HG03442 (cell line): ENCODE measurements around the gene PSMB4.
"Not testable (repeated sequence)": the region's sequence is repeated elsewhere in the genome, so short reads cannot be mapped to it uniquely, and the experiment has no call there.

Source experiments
- ATAC-seq: cut with Tn5 transposase; IDR thresholded peaks from one replicate; pipeline ENCODE4 v1.9.1; 2021; ENCODE audit warnings: mild to moderate bottlenecking, moderate library complexity; ENCODE audit not compliant: unreplicated experiment

The PSMB4 gene

DNA sequence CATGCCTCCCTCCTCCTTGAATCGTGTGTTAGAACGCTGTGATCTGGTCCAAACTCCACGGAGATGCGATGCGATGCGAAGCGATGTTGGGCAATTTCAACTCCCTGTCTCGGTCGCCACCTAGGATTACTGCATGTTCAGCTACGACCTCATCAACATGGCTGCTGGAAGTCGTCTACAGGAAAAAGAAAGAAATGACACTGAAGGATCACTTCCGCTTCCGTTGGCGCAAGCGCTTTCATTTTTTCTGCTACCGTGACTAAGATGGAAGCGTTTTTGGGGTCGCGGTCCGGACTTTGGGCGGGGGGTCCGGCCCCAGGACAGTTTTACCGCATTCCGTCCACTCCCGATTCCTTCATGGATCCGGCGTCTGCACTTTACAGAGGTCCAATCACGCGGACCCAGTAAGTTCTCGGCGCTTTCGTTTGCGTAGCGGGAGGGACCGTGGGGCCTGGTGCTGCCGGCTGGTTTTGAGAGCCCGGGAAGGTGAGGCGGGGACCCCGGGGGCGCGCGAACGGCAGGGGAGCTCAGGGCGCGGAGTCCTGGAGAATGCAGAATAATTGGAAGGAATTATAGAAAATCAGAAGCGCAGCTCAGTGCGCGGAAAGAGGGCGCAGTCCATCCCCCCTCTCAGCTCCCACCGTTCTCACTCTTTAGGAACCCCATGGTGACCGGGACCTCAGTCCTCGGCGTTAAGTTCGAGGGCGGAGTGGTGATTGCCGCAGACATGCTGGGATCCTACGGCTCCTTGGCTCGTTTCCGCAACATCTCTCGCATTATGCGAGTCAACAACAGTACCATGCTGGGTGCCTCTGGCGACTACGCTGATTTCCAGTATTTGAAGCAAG, at the start of gene PSMB4:
Gene PSMB4, plus strand, starts transcription at position 250 of the 848 bp plus-strand sequence. Its CDS starts 15 bp downstream, at position 265.
- ATAC-seq: peak; percentile 82

DNA sequence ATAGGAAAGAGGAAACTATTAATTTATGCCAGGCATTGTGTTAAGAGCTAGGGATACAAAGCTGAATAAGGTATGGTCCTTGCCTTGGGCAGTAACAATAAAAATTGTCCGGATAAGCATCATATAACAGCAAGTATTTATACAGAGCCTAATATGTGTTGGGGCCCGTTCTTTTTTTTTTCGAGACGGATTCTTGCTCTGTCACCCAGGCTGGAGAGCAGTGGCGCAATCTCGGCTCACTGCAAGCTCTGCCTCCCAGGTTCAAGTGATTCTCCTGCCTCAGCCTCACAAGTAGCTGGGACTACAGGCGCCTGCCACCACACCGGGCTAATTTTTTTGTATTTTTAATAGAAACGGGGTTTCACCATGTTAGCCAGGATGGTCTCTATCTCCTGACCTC, 49.0 kb upstream of the PSMB4 start:
- not testable (repeated sequence) for ATAC-seq

- no peak for ATAC-seq
Observed at GRCh38 chr1:151352021-151352718, 47.2 kb upstream of the PSMB4 start.

DNA sequence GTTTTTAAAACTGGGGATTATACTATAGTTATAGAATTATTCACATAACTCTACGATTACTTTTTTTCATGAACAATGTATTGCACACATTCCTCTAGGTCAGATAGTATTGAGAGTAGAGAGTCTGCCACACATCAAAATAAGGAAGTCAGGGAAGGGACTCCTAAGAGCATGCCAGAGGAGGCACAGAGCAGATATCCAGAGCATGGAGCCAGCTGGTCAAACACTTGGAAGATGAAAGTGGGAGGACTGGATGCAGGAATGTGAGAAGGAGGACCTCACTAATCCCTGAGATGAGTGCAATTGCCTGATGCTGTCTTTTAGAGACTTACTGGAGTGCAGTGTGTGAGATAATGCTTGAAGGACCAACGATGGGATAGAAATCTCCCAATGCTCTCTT, 42.7 kb upstream of the PSMB4 start:
- no peak for ATAC-seq

- no peak for ATAC-seq
Observed at GRCh38 chr1:151361883-151362282, 37.5 kb upstream of the PSMB4 start.

- ATAC-seq: no peak
Observed at GRCh38 chr1:151362308-151363155, 36.8 kb upstream of the PSMB4 start.

GRCh38 chr1:151364996-151365395, 34.4 kb upstream of the PSMB4 start:
- ATAC-seq: no peak

GRCh38 chr1:151367658-151368392, 31.5 kb upstream of the PSMB4 start:
- ATAC-seq: no peak

DNA sequence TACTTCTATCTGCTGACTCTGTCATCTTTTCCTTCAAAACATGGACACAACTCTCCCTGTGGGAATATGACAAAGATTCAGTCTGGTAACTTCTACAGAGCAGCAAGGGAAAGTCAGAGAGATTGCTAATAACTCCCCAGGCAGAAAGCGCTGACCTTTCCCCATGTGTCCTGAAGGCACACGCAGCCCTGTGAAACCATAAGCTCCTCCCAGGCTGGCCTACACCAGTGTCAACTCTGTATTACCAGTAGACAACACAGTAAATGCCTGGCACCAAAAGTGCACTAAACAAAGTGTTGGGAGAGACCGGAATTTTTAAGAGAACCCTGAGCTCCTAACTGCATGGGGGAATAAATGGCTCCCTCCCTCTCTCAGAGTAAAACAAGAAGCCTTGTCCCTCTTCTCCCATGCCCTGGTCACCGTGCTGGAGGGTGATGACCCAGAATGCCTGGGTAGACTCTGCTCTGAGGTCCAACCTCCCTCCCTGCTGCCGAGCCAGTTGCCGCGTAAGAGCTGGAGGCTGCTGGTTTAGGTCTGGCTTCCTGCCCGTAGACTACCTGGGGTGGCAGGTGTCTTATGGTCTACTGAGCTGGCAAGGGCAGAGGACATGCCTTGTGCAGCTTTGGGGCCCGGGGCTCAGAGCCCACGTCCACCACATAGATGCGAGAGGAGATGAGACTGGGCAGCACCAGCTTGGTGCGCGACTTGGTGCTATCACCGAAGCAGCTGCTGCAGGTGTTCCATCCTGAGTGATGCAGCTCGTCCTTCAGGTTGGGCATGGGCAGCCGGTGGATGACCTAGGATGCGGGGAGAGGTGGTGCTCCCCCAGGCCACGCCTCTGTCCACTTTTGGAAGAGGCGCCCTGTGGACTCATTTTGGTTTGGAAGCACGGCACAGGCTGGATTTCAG, 30.7 kb upstream of the PSMB4 start:
- no peak for ATAC-seq

DNA sequence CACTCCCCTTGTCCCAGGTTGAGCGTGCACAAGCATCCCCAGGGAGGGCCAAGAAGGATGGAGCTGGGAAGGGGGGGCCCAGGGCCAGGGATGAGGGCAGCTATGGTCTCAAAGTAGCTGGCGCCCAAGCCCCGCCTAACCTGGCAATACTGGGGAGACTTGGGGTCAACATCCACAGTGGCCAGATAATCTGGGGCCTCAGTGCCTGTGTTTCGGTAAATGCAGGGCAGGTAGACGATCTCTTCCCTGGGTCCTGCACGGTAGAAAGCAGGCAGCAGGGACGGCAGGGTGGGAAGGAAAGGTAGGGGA, 30.1 kb upstream of the PSMB4 start:
- ATAC-seq: no peak

DNA sequence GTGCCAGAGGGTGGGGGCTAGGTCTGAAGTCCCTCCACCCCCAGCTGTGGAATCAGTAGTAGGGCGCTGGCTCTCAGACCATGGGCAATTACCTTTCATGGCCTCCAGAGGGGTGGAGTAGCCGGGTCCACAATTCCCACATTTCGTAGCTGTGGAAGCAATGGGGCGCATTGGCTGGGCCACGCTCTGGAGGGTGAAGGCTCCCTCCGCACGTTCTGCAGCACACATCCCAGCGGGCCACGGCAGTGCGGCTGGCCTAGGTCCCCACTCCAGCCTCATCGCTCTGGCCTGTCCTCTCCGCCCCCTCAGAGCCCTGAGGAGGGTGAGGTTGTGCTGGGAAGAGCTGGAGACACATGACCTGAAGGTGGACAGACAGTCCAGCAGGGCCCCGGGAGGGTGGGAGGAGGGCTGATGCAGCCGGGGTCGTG, 29.7 kb upstream of the PSMB4 start:
- ATAC-seq: no peak

GRCh38 chr1:151370211-151370911, 29.0 kb upstream of the PSMB4 start:
- no peak for ATAC-seq

DNA sequence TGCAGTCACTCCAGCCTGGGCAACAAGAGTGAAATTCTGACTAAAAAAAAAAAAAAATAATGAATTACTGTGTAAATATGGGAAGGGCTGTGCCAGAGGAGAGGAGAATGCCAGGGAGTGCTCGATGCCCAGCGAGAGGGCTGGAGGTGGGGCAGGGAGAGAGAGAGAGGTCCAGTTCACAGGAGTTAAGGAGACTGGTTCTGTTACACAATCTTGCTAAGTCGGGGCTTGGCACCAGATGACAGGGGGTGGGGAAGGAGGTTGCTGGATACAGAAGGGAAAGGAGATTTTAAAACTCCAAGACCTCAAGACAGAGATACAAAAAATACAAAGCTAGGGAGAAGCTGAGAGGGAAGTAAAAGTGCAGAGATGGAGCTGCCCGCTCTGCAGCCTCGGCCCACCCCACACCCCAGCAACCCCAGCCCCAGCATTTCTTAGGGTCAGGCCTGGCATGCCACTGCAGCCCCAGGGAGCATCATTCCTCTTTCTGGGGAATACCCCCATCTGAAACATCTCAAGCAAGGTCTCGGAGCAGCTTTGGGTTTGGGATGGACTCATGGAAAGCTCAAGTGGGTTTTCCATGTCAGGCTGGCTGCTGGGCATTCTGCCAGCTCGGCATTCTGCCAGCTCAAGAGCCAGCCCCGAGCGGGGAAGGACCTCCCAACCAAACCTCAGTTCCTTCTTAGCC, 27.9 kb upstream of the PSMB4 start:
- ATAC-seq: no peak

DNA sequence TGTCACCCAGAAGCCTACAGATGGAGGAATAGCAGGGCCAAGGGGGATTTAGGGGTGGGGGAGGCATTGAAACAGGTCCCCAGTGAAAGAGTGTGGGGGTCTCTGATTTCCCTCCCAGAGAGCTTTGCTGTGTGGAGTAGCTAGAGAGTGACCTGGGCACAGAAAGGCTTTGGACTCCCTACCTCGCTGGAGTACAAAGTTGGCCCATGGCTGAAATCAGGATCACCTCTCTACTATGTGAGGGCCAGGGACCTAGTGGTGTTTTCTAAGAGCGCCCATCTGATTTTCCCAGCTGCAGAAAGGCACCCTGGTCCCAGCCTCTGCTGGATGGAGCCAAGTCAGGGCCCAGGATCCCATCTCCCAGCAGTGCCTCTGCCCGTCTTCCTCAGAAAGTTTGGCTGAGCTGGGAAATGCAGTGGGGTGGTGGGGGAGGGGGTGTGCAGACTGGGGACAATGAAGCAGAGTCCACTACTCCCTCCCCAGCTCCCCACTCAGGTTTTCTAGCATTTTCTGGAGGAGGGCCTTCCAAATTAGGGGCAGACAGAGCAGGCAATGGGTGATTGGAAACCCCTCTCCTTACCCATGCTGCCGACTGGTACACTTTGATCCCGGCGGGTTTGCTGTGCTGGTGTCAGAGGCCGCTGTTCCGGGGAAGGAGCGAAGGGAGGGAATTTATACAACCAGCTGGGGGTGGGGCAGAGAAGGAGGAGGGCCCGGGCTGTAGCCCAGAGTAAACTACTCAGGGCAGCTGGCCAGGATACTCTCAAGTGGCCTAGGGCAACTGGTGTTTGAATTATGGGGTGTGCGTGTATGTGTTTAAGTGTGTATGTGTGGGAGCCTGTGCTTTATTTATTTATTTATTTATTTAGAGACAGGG, 27.1 kb upstream of the PSMB4 start, which contains the start of gene SELENBP1:
Gene SELENBP1, minus strand, starts transcription at position 648 of the 877 bp plus-strand sequence. Its CDS starts 64 bp downstream, at position 584.
- ATAC-seq: no peak

DNA sequence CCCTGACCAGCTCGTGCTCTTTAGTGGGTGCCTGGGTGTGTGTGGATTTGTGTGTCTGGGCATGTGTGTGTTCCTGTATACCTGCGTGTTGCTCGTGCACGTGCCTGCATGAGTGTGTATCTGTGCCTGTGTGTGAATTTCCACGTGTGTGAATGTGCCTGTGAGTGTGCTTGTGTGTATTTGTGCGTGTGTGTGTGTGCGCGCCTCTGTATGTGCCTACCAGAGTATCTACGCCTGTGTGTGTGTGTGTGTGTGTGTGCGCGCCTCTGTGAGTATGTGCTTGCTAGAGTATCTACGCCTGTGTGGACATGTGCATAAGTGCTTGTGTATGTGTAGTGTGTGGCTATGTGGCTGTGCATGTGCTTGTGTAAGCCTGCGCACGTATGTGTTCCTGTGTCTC, 26.2 kb upstream of the PSMB4 start:
- ATAC-seq: no peak

- ATAC-seq: no peak
Observed at GRCh38 chr1:151377150-151377884, 22.1 kb upstream of the PSMB4 start.

- ATAC-seq: no peak
Observed at GRCh38 chr1:151384584-151384983, 14.8 kb upstream of the PSMB4 start.
